ENCODE data around the gene SEMA5B. TPM values are rescaled to one million over a fixed set of nuclear protein-coding genes. Genes with fewer than 3 reads are reported as not detected.

SEMA5B gene
- total RNA-seq, 1 donor from 2014 or later, result 1.7 TPM

GRCh38 chr3:122973893-122974615 lies 53.5 kb downstream of the SEMA5B start:
- no peak for DNase-seq (ENCODE audit: low spot score)

GRCh38 chr3:122972141-122972540 lies 55.4 kb downstream of the SEMA5B start:
- no peak for DNase-seq (ENCODE audit: low spot score)

- no peak for DNase-seq (ENCODE audit: low spot score)
These were observed 57.7 kb downstream of the SEMA5B start for GRCh38 chr3:122969585-122970469.

- no peak for DNase-seq (ENCODE audit: low spot score)
These were observed 59.8 kb downstream of the SEMA5B start for GRCh38 chr3:122967765-122968164.

GRCh38 chr3:122967356-122967755 lies 60.2 kb downstream of the SEMA5B start:
- DNase-seq (ENCODE audit: low spot score), result no peak

- no peak for DNase-seq (ENCODE audit: low spot score)
These were observed 61.5 kb downstream of the SEMA5B start for GRCh38 chr3:122966045-122966444.

- DNase-seq (ENCODE audit: low spot score), result no peak
These were observed 62.8 kb downstream of the SEMA5B start for GRCh38 chr3:122964811-122965210.

- no peak for DNase-seq (ENCODE audit: low spot score)
These were observed 65.4 kb downstream of the SEMA5B start for GRCh38 chr3:122962149-122962548.

- no peak for DNase-seq (ENCODE audit: low spot score)
These were observed 66.4 kb downstream of the SEMA5B start for GRCh38 chr3:122961146-122961545.

- DNase-seq (ENCODE audit: low spot score), result no peak
These were observed 66.9 kb downstream of the SEMA5B start for GRCh38 chr3:122960652-122961051.

GRCh38 chr3:122959339-122959738 lies 68.2 kb downstream of the SEMA5B start:
- no peak for DNase-seq (ENCODE audit: low spot score)

- DNase-seq (ENCODE audit: low spot score), result no peak
These were observed 69.6 kb downstream of the SEMA5B start for GRCh38 chr3:122957707-122958689.

GRCh38 chr3:122956693-122957455 lies 70.7 kb downstream of the SEMA5B start:
- DNase-seq (ENCODE audit: low spot score), result no peak

- DNase-seq (ENCODE audit: low spot score), result no peak
These were observed 71.5 kb downstream of the SEMA5B start for GRCh38 chr3:122955916-122956692.

GRCh38 chr3:122952520-122952919 lies 75.0 kb downstream of the SEMA5B start:
- peak; percentile 62 for DNase-seq (ENCODE audit: low spot score)

- no peak for DNase-seq (ENCODE audit: low spot score)
These were observed 79.2 kb downstream of the SEMA5B start for GRCh38 chr3:122948408-122948807.

GRCh38 chr3:122947738-122948137 lies 79.8 kb downstream of the SEMA5B start:
- DNase-seq (ENCODE audit: low spot score), result no peak

GRCh38 chr3:122947196-122947595 lies 80.4 kb downstream of the SEMA5B start:
- no peak for DNase-seq (ENCODE audit: low spot score)

- DNase-seq (ENCODE audit: low spot score), result no peak
These were observed 81.4 kb downstream of the SEMA5B start for GRCh38 chr3:122946185-122946584.

GRCh38 chr3:122945230-122945629 lies 82.3 kb downstream of the SEMA5B start:
- DNase-seq (ENCODE audit: low spot score), result no peak

All from mucosa of gallbladder (tissue), 1 donor.